ENCODE data around the gene PTCD1. TPM values are rescaled to one million over a fixed set of nuclear protein-coding genes. Genes with fewer than 3 reads are reported as not detected.
"Not testable (repeated sequence)": the region's sequence is repeated elsewhere in the genome, so short reads cannot be mapped to it uniquely, and the experiment has no call there.

PTCD1 gene
- total and polyA plus RNA-seq, 4 donors: 2.8 to 6.8 (median 3.9) TPM

- WGBS, 2 donors: 90 to 94% methylated on average over 23 of the region's 23 CpGs
- no peak for ATAC-seq (ENCODE audit: insufficient read depth, low FRiP score)
- Histone ChIP-seq H3K9ac (ENCODE audit: insufficient read depth in 1 of 2, low read length in 2 of 2) (no peak overlapping the region), H3K27ac (ENCODE audit: low read depth in 1 of 2, low read length in 1 of 2) (no peak overlapping the region), H3K9me3 (ENCODE audit: control insufficient read depth in 4 of 4, insufficient read depth in 3 of 4, low read length in 3 of 4) (no peaks in the 10 kb centered on the region), H3K27me3 (ENCODE audit: control insufficient read depth in 3 of 3, insufficient read depth in 3 of 3, low read length in 2 of 3) (no peaks in the 10 kb centered on the region), H3K4me1 (ENCODE audit: control insufficient read depth in 5 of 5, insufficient read depth in 5 of 5, low read length in 5 of 5) (peaks cover 2 to 15% (median 10%) of the 10 kb centered on the region in 5 donors), H3K4me3 (no peak overlapping the region), H3K36me3 (ENCODE audit: control insufficient read depth in 4 of 4, insufficient read depth in 4 of 4, low read length in 4 of 4) (peaks cover 0 to 66% (median 8%) of the 10 kb centered on the region in 4 donors)
- no peak for DNase-seq
- no peak for TF ChIP-seq CTCF (IDR thresholded peaks at IDR 0.05; ENCODE audit: control extremely low read depth, extremely low read depth)
Observed at GRCh38 chr7:99390941-99391602, 47.5 kb downstream of the PTCD1 start.

- DNase-seq (no peak), ATAC-seq (ENCODE audit: insufficient read depth, low FRiP score) (no peak)
- TF ChIP-seq CTCF (IDR thresholded peaks at IDR 0.05; ENCODE audit: control extremely low read depth, extremely low read depth): no peak
- no peak overlapping the region for H3K27ac ChIP-seq (ENCODE audit: low read depth in 1 of 2, low read length in 1 of 2)
- H3K4me3 ChIP-seq: no peak overlapping the region
- H3K9me3 ChIP-seq (ENCODE audit: control insufficient read depth in 4 of 4, insufficient read depth in 3 of 4, low read length in 3 of 4): no peaks in the 10 kb centered on the region
- peaks cover 0 to 62% (median 4%) of the 10 kb centered on the region in 4 donors for H3K36me3 ChIP-seq (ENCODE audit: control insufficient read depth in 4 of 4, insufficient read depth in 4 of 4, low read length in 4 of 4)
- no peak overlapping the region for H3K9ac ChIP-seq (ENCODE audit: insufficient read depth in 1 of 2, low read length in 2 of 2)
- WGBS, 2 donors: 94 to 96% methylated on average over 13 of the region's 13 CpGs
- H3K4me1 ChIP-seq (ENCODE audit: control insufficient read depth in 5 of 5, insufficient read depth in 5 of 5, low read length in 5 of 5): peaks cover 2 to 15% (median 10%) of the 10 kb centered on the region in 5 donors
- no peaks in the 10 kb centered on the region for H3K27me3 ChIP-seq (ENCODE audit: control insufficient read depth in 3 of 3, insufficient read depth in 3 of 3, low read length in 2 of 3)
Observed at GRCh38 chr7:99389772-99390171, 48.8 kb downstream of the PTCD1 start.

GRCh38 chr7:99387912-99388311, 50.7 kb downstream of the PTCD1 start:
- no peak overlapping the region for H3K9ac ChIP-seq (ENCODE audit: insufficient read depth in 1 of 2, low read length in 2 of 2)
- DNase-seq (no peak), ATAC-seq (ENCODE audit: insufficient read depth, low FRiP score) (no peak)
- H3K4me1 ChIP-seq (ENCODE audit: control insufficient read depth in 5 of 5, insufficient read depth in 5 of 5, low read length in 5 of 5): peaks cover 0 to 10% (median 4%) of the 10 kb centered on the region in 5 donors
- no peak for TF ChIP-seq CTCF (IDR thresholded peaks at IDR 0.05; ENCODE audit: control extremely low read depth, extremely low read depth)
- no peaks in the 10 kb centered on the region for H3K9me3 ChIP-seq (ENCODE audit: control insufficient read depth in 4 of 4, insufficient read depth in 3 of 4, low read length in 3 of 4)
- peaks cover 0 to 57% (median 4%) of the 10 kb centered on the region in 4 donors for H3K36me3 ChIP-seq (ENCODE audit: control insufficient read depth in 4 of 4, insufficient read depth in 4 of 4, low read length in 4 of 4)
- 97 to 98% methylated on average over 20 of the region's 20 CpGs for WGBS, 2 donors
- H3K27me3 ChIP-seq (ENCODE audit: control insufficient read depth in 3 of 3, insufficient read depth in 3 of 3, low read length in 2 of 3): no peaks in the 10 kb centered on the region
- no peak overlapping the region for H3K27ac ChIP-seq (ENCODE audit: low read depth in 1 of 2, low read length in 1 of 2)
- H3K4me3 ChIP-seq: no peak overlapping the region

GRCh38 chr7:99387239-99387635, 51.4 kb downstream of the PTCD1 start:
- H3K36me3 ChIP-seq (ENCODE audit: control insufficient read depth in 4 of 4, insufficient read depth in 4 of 4, low read length in 4 of 4): peaks cover 0 to 55% (median 4%) of the 10 kb centered on the region in 4 donors
- not testable (repeated sequence) for DNase-seq
- WGBS, 2 donors: 71% methylated on average over 14 of the region's 14 CpGs

More at GRCh38 chr7:99387239-99387635, 51.4 kb downstream of the PTCD1 start:
- H3K9ac ChIP-seq (ENCODE audit: insufficient read depth in 1 of 2, low read length in 2 of 2); H3K9me3 ChIP-seq (ENCODE audit: control insufficient read depth in 4 of 4, insufficient read depth in 3 of 4, low read length in 3 of 4); H3K4me3 ChIP-seq; H3K4me1 ChIP-seq (ENCODE audit: control insufficient read depth in 5 of 5, insufficient read depth in 5 of 5, low read length in 5 of 5); H3K27ac ChIP-seq (ENCODE audit: low read depth in 1 of 2, low read length in 1 of 2); ATAC-seq (ENCODE audit: insufficient read depth, low FRiP score); H3K27me3 ChIP-seq (ENCODE audit: control insufficient read depth in 3 of 3, insufficient read depth in 3 of 3, low read length in 2 of 3): not testable (repeated sequence)

All from lung (tissue), 12 donors.